SK-N-SH (cell line): Measurements from ENCODE around the gene OBSL1. TPM values are rescaled to one million over a fixed set of nuclear protein-coding genes. Genes with fewer than 3 reads are reported as not detected.

ENCODE experiments used
- CTCF ChIA-PET: fragments of 300-600, 350-600 bp; formaldehyde crosslinking; extraction: SDS; loops from one replicate; lab custom pipeline; 2021; lab: Yijun Ruan, JAX
- POLR2A ChIA-PET: fragments of 350-600 bp; sonication (Branson Sonifier 250); formaldehyde crosslinking; extraction: SDS; loops from one replicate; lab custom pipeline; 2020; ENCODE audit warnings: antibody characterized with exemption, inconsistent platforms; lab: Yijun Ruan, JAX
- DNase-seq: peaks from one replicate; pipeline ENCODE4 v3.0.0; 2012
- H2AFZ ChIP-seq: fragments of 200-600 bp; sonication (generic); 2 replicates; pipeline ENCODE4 v1.8.1; 2016; ENCODE audit warnings: antibody characterized with exemption, mild to moderate bottlenecking, low read depth
- H3F3A ChIP-seq: fragments of 200-600 bp; sonication (generic); replicated peaks from 2 replicates; pipeline ENCODE3; 2016; ENCODE audit warnings: antibody characterized with exemption, mild to moderate bottlenecking; ENCODE audit not compliant: insufficient read depth
- H3K27ac ChIP-seq, 2 experiments: fragments of 200-500 bp in 1 of 2; fragments of 200-600 bp in 1 of 2; sonication (Bioruptor generic) in 1 of 2; sonication (generic), shearing (Covaris generic) in 1 of 2; 2 replicates each; pipeline versions ENCODE4 v1.5.1 to v1.6.1; 2014 to 2016; ENCODE audit warnings: low read depth in 2 of 2, inconsistent platforms in 1 of 2, low read length in 1 of 2, mild to moderate bottlenecking in 1 of 2, mixed read lengths in 1 of 2
- H3K27me3 ChIP-seq: fragments of 200-600 bp; sonication (generic), shearing (Covaris generic); 2 replicates; pipeline ENCODE4 v1.6.1; 2016; ENCODE audit warnings: mixed run types; ENCODE audit not compliant: insufficient read depth
- H3K36me3 ChIP-seq, 2 experiments: fragments of 200-500 bp in 1 of 2; fragments of 200-600 bp in 1 of 2; sonication (Bioruptor generic) in 1 of 2; sonication (generic) in 1 of 2; replicated peaks in 1 of 2; 2 replicates each; pipeline versions ENCODE3 to v1.5.1; 2014 to 2016; ENCODE audit warnings: low read length in 1 of 2, mild to moderate bottlenecking in 1 of 2; ENCODE audit not compliant: insufficient read depth in 2 of 2, control insufficient read depth in 1 of 2
- H3K4me1 ChIP-seq, 2 experiments: fragments of 200-500 bp in 1 of 2; fragments of 200-600 bp in 1 of 2; sonication (Bioruptor generic) in 1 of 2; sonication (generic), shearing (Covaris generic) in 1 of 2; 2 replicates each; pipeline versions ENCODE4 v1.5.1 to v1.6.1; 2014 to 2016; ENCODE audit warnings: low read depth in 1 of 2, low read length in 1 of 2, mixed run types in 1 of 2; ENCODE audit not compliant: insufficient read depth in 2 of 2, control insufficient read depth in 1 of 2
- H3K4me2 ChIP-seq: fragments of 200-600 bp; sonication (generic), shearing (Covaris generic); 2 replicates; pipeline ENCODE4 v1.6.1; 2017; ENCODE audit warnings: mixed run types
- H3K4me3 ChIP-seq, 2 experiments: fragments of 200-500 bp in 1 of 2; fragments of 200-600 bp in 1 of 2; sonication (Bioruptor generic) in 1 of 2; sonication (generic), shearing (Covaris generic) in 1 of 2; 2 replicates each; pipeline versions ENCODE4 v1.5.1 to v1.8.1; 2014 to 2016; ENCODE audit warnings: low read depth in 2 of 2, inconsistent platforms in 1 of 2, low read length in 1 of 2, mild to moderate bottlenecking in 1 of 2, mixed read lengths in 1 of 2, moderate library complexity in 1 of 2
- H3K79me2 ChIP-seq: fragments of 200-600 bp; sonication (generic); 2 replicates; pipeline ENCODE4 v1.8.1; 2017; ENCODE audit warnings: mild to moderate bottlenecking; ENCODE audit not compliant: insufficient read depth
- H3K9ac ChIP-seq: fragments of 200-600 bp; sonication (generic); 2 replicates; pipeline ENCODE4 v1.6.1; 2017; ENCODE audit warnings: mixed run types
- H3K9me2 ChIP-seq: fragments of 200-600 bp; sonication (generic); 2 replicates; pipeline ENCODE4 v1.6.1; 2017; ENCODE audit warnings: mixed run types
- H3K9me3 ChIP-seq: fragments of 200-600 bp; sonication (generic); 2 replicates; pipeline ENCODE4 v1.6.1; 2017; ENCODE audit warnings: mixed run types, mild to moderate bottlenecking, moderate library complexity
- H4K20me1 ChIP-seq: fragments of 200-600 bp; sonication (generic); 2 replicates; pipeline ENCODE4 v1.6.1; 2017; ENCODE audit warnings: mild to moderate bottlenecking, mixed run types; ENCODE audit not compliant: insufficient read depth
- CHD2 ChIP-seq: fragments of 150-350 bp; IDR thresholded peaks from 2 replicates; pipeline ENCODE4 v1.6.1; 2018; ENCODE audit warnings: low read length; ENCODE audit not compliant: partially characterized antibody
- CTCF ChIP-seq: fragments of 200-600 bp; sonication (generic); IDR thresholded peaks from 2 replicates; pipeline ENCODE4 v1.6.1; 2017; ENCODE audit warnings: antibody characterized with exemption, mild to moderate bottlenecking, moderate library complexity
- ELF1 ChIP-seq: IDR thresholded peaks from 2 replicates; pipeline ENCODE4 v1.4.0; 2012
- EP300 ChIP-seq, 2 experiments: IDR thresholded peaks; 2 replicates each; pipeline versions ENCODE4 v1.4.0 to v1.6.1; 2012; ENCODE audit warnings: borderline replicate concordance in 1 of 2, low read depth in 1 of 2, low read length in 1 of 2
- EZH2phosphoT487 ChIP-seq: fragments of 200-600 bp; sonication (generic); IDR thresholded peaks from 2 replicates; pipeline ENCODE4 v1.6.1; 2017; ENCODE audit warnings: low read depth, mixed run types, mild to moderate bottlenecking, antibody characterized with exemption, moderate library complexity, borderline replicate concordance
- FOSL2 ChIP-seq: IDR thresholded peaks from 2 replicates; pipeline ENCODE4 v1.4.0; 2012; ENCODE audit warnings: low read depth, mild to moderate bottlenecking, moderate library complexity, borderline replicate concordance
- IRF3 ChIP-seq: fragments of 150-350 bp; IDR thresholded peaks from 2 replicates; pipeline ENCODE4 v1.6.1; 2016; ENCODE audit warnings: mild to moderate bottlenecking, low read depth, low read length
- MEF2A ChIP-seq: IDR thresholded peaks from 2 replicates; pipeline ENCODE4 v1.4.0; 2012; ENCODE audit warnings: low read depth, borderline replicate concordance
- NRF1 ChIP-seq: IDR thresholded peaks from 2 replicates; pipeline ENCODE4 v1.6.1; 2012; ENCODE audit warnings: low read depth, mild to moderate bottlenecking, low read length
- POLR2AphosphoS5 ChIP-seq: IDR thresholded peaks from 2 replicates; pipeline ENCODE4 v1.6.1; 2012; ENCODE audit warnings: low read depth, low read length
- RXRA ChIP-seq: IDR thresholded peaks from 2 replicates; pipeline ENCODE4 v1.4.0; 2012; ENCODE audit warnings: low read depth, mild to moderate bottlenecking, borderline replicate concordance
- SIN3A ChIP-seq: IDR thresholded peaks from 2 replicates; pipeline ENCODE4 v1.6.1; 2012; ENCODE audit warnings: low read depth, mild to moderate bottlenecking, low read length, moderate library complexity, borderline replicate concordance
- SMC3 ChIP-seq: IDR thresholded peaks from 2 replicates; pipeline ENCODE4 v1.6.1; 2012; ENCODE audit warnings: low read depth, low read length, improper control_type of control experiment
- TAF1 ChIP-seq: IDR thresholded peaks from 2 replicates; pipeline ENCODE4 v1.6.1; 2012; ENCODE audit warnings: low read depth, mild to moderate bottlenecking, low read length, moderate library complexity, borderline replicate concordance
- TEAD4 ChIP-seq: IDR thresholded peaks from 2 replicates; pipeline ENCODE4 v1.4.0; 2012; ENCODE audit warnings: mild to moderate bottlenecking, borderline replicate concordance; ENCODE audit not compliant: insufficient read depth
- YY1 ChIP-seq: IDR thresholded peaks from 2 replicates; pipeline ENCODE4 v1.4.0; 2012; ENCODE audit warnings: low read depth, mild to moderate bottlenecking
- ZBTB33 ChIP-seq: IDR thresholded peaks from 2 replicates; pipeline ENCODE4 v1.4.0; 2012; ENCODE audit warnings: low read depth, borderline replicate concordance
- WGBS: methylation state at CpG from one replicate; pipeline ENCODE4 v1.1.6; 2017; ENCODE audit warnings: low lambda C conversion rate; 5-methylcytosine and 5-hydroxymethylcytosine counted together
- polyA plus RNA-seq, 3 experiments: library from polyadenylated mRNA; depleted of rRNA; stranded (reverse); fragments of >200 nt; gene quantifications; 2 replicates each; pipeline ENCODE4 v1.2.3, GENCODE V29; 2012

Gene OBSL1
- polyA plus RNA-seq, 1 of the 3 experiments (the other 2 are of a cell fraction), result 93.0 TPM

- ChIA-PET POLR2A (no interaction called here), CTCF (interaction anchor here (0.9 to 2.4 kb wide), 3 partner anchors 18 to 63 kb away, joined by 3 to 14 read pairs (median 3); no protein-coding TSS in a partner anchor)
- Histone ChIP-seq H2AFZ (no peak overlapping the region), H3K9me3 (no peaks in the 10 kb centered on the region), H3K79me2 (0 out of 2 replicates have a peak, but pooled peaks cover under 1% of the 10 kb centered on the region), H3K9me2 (no peaks in the 10 kb centered on the region), H4K20me1 (no peaks in the 10 kb centered on the region), H3K9ac (no peak overlapping the region), H3K4me1 (peaks cover 0 to 4% of the 10 kb centered on the region in 2 experiments; a peak in 1 of 4 replicates), H3F3A (peaks cover 8% of the 10 kb centered on the region), H3K36me3 (no peaks in the 10 kb centered on the region), H3K27ac (no peak overlapping the region), H3K27me3 (no peaks in the 10 kb centered on the region), H3K4me2 (no peak overlapping the region), H3K4me3 (no peak overlapping the region)
- 67% methylated on average over 2 of the region's 2 CpGs for WGBS
- DNase-seq, result no peak
- no peak for TF ChIP-seq RXRA
- no peak for TF ChIP-seq CTCF
- no peak for TF ChIP-seq TAF1
- TF ChIP-seq POLR2AphosphoS5, result no peak
- TF ChIP-seq FOSL2, result no peak
- no peak for TF ChIP-seq ZBTB33
- TF ChIP-seq EZH2phosphoT487, result no peak
- TF ChIP-seq CHD2, result no peak
- no peak for TF ChIP-seq YY1
- TF ChIP-seq SMC3, result no peak
- TF ChIP-seq MEF2A, result no peak
- TF ChIP-seq ELF1, result no peak
- TF ChIP-seq NRF1, result no peak
- no peak for TF ChIP-seq SIN3A
- TF ChIP-seq IRF3, result no peak
- no peak for TF ChIP-seq EP300 (IDR thresholded peaks at IDR 0.05; ENCODE audit: borderline replicate concordance in 1 of 2, low read depth in 1 of 2, low read length in 1 of 2)
- TF ChIP-seq TEAD4, result no peak
Observed at GRCh38 chr2:219593154-219593553, 21.8 kb upstream of the OBSL1 start.
